ENCODE results near the gene KCNH4. TPM values are rescaled to one million over a fixed set of nuclear protein-coding genes. Genes with fewer than 3 reads are reported as not detected.
A peak's percentile ranks its signal among the peaks of the same experiment; 100 is the strongest.

The KCNH4 gene
- total RNA-seq, 6 experiments from 2014 or later = 0.11 TPM; not detected in 5

DNA sequence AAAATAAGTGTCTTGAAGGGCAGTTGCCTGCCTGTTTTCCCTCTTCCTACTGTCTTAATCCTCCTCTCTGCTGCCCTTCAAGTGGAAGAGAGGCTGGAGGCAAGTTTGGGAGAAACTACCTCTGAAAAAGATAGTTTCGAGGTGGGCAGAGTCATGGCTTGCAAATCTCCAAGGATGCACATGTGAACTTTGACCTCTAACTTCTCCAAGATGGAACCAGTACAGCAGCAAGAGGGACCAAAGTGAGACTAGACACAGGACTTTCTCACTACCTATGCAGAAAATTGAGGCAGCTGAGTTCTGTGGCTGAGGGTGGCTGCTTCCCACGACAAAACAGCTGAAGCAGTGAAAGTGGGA is 887 bp upstream of the KCNH4 start:
- TF ChIP-seq, protein P1, sequence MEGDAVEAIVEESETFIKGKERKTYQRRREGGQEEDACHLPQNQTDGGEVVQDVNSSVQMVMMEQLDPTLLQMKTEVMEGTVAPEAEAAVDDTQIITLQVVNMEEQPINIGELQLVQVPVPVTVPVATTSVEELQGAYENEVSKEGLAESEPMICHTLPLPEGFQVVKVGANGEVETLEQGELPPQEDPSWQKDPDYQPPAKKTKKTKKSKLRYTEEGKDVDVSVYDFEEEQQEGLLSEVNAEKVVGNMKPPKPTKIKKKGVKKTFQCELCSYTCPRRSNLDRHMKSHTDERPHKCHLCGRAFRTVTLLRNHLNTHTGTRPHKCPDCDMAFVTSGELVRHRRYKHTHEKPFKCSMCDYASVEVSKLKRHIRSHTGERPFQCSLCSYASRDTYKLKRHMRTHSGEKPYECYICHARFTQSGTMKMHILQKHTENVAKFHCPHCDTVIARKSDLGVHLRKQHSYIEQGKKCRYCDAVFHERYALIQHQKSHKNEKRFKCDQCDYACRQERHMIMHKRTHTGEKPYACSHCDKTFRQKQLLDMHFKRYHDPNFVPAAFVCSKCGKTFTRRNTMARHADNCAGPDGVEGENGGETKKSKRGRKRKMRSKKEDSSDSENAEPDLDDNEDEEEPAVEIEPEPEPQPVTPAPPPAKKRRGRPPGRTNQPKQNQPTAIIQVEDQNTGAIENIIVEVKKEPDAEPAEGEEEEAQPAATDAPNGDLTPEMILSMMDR (IDR thresholded peaks at IDR 0.05) = no peak
- TF ChIP-seq POLR2A (IDR thresholded peaks at IDR 0.05) = no peak
- H3K36me3 ChIP-seq = no peaks in the 10 kb centered on the region
- peaks cover 0 to 7% of the 10 kb centered on the region in 2 donors for H3K27me3 ChIP-seq
- peaks cover 0 to 16% (median 0%) of the 10 kb centered on the region in 4 donors for H3K4me1 ChIP-seq
- 100% methylated on average over 1 of the region's 2 CpGs for WGBS (ENCODE audit: insufficient coverage, low coverage, low lambda C conversion rate, missing lambda C conversion rate)
- no peaks in the 10 kb centered on the region for H3K9me3 ChIP-seq
- ATAC-seq = no peak
- intact Hi-C loops (cut with DNase I) = no loop called here
- no peak for DNase-seq
- H3K27ac ChIP-seq = no peak overlapping the region
- H3K4me3 ChIP-seq = no peak overlapping the region

DNA sequence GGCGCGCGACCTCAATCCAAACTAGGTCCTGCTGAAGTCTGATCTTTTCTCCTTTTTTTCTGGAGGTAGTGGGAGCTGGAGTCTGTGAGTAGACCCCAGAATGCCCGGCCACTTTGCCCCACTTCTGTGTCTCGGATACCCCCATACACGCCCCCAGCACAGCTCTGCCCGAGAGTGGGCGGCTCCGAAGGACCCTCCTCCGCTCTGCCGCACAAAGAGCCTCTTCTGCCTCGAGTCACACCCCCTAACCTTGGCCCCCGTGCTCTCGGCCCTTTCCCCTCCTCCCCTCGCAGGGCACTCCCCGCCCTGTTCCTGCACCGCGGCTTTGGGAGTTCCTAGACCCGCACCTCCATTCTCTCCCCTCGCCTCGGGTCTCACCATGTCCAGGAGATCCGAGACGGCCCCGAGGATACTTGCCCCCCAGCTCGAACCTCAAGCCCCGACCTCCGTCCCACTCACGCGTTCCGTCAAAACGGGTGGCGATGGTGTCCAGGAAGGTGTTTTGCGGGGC is 476 bp downstream of the KCNH4 start:
- intact Hi-C loops (cut with DNase I) = no loop called here
- DNase-seq = no peak
- ATAC-seq = no peak
- TF ChIP-seq POLR2A (IDR thresholded peaks at IDR 0.05) = no peak
- TF ChIP-seq, protein P1 (IDR thresholded peaks at IDR 0.05) = no peak
- Histone ChIP-seq H3K4me3 (peak overlapping the region in 2 of 3 donors; percentile 5 to 38), H3K36me3 (no peaks in the 10 kb centered on the region), H3K9me3 (no peaks in the 10 kb centered on the region), H3K27me3 (peaks cover 0 to 7% of the 10 kb centered on the region in 2 donors), H3K4me1 (peaks cover 0 to 16% (median 0%) of the 10 kb centered on the region in 4 donors), H3K27ac (no peak overlapping the region)
- 5% methylated on average over 10 of the region's 33 CpGs for WGBS (ENCODE audit: insufficient coverage, low coverage, low lambda C conversion rate, missing lambda C conversion rate)

DNA sequence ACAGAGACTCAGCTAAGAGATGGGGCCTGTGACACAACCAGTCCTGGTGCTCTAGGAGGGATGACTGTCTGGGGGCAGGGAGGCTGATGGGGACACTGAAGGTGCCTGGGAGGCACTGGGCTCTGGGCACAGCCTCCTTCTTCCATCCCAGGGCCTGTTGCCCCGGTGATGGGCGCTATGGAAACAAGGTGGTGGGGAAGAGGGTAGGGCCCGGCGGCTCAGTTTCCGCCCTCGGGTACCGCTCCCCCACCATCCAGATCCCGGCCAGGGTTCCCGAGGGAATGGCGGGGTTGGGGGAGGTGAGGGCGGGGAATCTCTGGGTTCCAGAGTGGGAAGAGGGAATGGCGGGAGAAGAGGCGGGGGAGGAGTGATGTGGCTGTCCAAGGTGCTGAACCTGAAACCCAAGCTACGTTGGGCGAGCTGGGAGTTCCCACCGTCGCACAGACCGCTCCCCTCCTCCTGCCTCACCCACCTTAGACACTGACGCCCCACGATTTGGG is 981 bp downstream of the KCNH4 start:
- peak in 3 of 4 donors; percentile 3 to 13 (median 7) for ATAC-seq
- H3K4me3 ChIP-seq = no peak overlapping the region
- intact Hi-C loops (cut with DNase I) = loop anchor here in 1 of 2 donors (10.0 kb wide), 1 partner anchor 55 kb away; the partner anchor contains the start of genes HSPB9 and KAT2A
- no peaks in the 10 kb centered on the region for H3K36me3 ChIP-seq
- no peaks in the 10 kb centered on the region for H3K9me3 ChIP-seq
- H3K27me3 ChIP-seq = peaks cover 0 to 7% of the 10 kb centered on the region in 2 donors
- WGBS (ENCODE audit: insufficient coverage, low coverage, low lambda C conversion rate, missing lambda C conversion rate) = 16% methylated on average over 11 of the region's 20 CpGs
- H3K4me1 ChIP-seq = peaks cover 0 to 16% (median 0%) of the 10 kb centered on the region in 4 donors
- DNase-seq = no peak
- TF ChIP-seq, protein P1 (IDR thresholded peaks at IDR 0.05) = no peak
- no peak for TF ChIP-seq POLR2A (IDR thresholded peaks at IDR 0.05)
- no peak overlapping the region for H3K27ac ChIP-seq

DNA sequence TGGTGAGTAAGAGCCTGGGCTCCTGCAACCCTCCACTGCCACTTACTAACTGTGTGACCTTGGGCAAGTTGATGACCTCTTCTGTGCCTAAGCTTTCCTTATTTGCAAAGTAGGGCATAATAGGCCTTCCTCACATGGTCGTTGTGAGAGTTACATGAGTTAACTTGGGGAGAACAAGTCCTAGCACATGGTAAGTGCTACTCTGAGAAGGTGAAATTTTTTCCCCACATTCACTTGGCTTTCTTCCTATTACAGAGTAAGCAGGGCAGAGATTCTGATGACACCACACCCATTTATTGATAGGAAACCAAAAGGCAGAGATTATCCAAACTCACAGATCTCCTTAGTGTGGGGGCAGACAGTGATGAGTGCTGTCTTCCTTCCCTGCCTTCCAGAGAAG is 1.6 kb downstream of the KCNH4 start:
- 0% methylated on average over 1 of the region's 1 CpG for WGBS (ENCODE audit: insufficient coverage, low coverage, low lambda C conversion rate, missing lambda C conversion rate)
- Histone ChIP-seq H3K27ac (no peak overlapping the region), H3K36me3 (no peaks in the 10 kb centered on the region), H3K4me1 (peaks cover 0 to 16% (median 0%) of the 10 kb centered on the region in 4 donors), H3K9me3 (no peaks in the 10 kb centered on the region), H3K27me3 (peaks cover 0 to 7% of the 10 kb centered on the region in 2 donors), H3K4me3 (no peak overlapping the region)
- ATAC-seq (no peak), DNase-seq (no peak)
- intact Hi-C loops (cut with DNase I) = loop anchor here in 1 of 2 donors (10.0 kb wide), 1 partner anchor 55 kb away; the partner anchor contains the start of genes HSPB9 and KAT2A
- TF ChIP-seq POLR2A (IDR thresholded peaks at IDR 0.05) = no peak

DNA sequence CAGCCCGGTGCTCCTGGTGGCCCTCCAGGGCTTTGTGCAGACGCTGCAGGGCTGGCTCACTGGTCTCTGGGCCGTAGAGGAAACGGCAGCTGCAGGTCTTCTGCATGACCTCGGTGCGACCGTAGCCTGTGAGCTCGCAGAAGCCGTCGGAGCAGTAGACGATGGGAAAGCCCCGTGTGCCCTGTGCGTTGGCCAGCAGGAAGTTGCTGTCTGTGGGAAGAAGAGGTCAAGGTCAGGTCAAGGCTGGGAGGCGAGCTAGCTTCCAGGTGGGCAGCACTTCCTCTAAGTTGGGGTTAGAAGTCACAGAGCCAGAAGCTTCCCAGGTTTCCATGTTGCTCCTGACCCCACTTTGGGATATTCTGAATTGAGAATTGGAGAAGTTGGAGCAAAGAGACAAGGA is 2.1 kb downstream of the KCNH4 start:
- no peaks in the 10 kb centered on the region for H3K36me3 ChIP-seq
- peaks cover 0 to 16% (median 0%) of the 10 kb centered on the region in 4 donors for H3K4me1 ChIP-seq
- no peak overlapping the region for H3K4me3 ChIP-seq
- H3K27me3 ChIP-seq = peaks cover 0 to 7% of the 10 kb centered on the region in 2 donors
- H3K27ac ChIP-seq = no peak overlapping the region
- WGBS (ENCODE audit: insufficient coverage, low coverage, low lambda C conversion rate, missing lambda C conversion rate) = 13% methylated on average over 3 of the region's 14 CpGs
- H3K9me3 ChIP-seq = no peaks in the 10 kb centered on the region
- ATAC-seq = peak in 2 of 4 donors; percentile 3 to 35
- TF ChIP-seq, protein P1 (IDR thresholded peaks at IDR 0.05) = no peak
- TF ChIP-seq POLR2A (IDR thresholded peaks at IDR 0.05) = no peak
- peak in 1 of 3 donors; percentile 50 for DNase-seq
- intact Hi-C loops (cut with DNase I) = loop anchor here in 1 of 2 donors (10.0 kb wide), 1 partner anchor 54 kb away; the partner anchor contains the start of genes HSPB9 and KAT2A
